OCI-LY3 (cell line): ENCODE measurements around the gene PRSS33.

ENCODE experiments used
- CTCF ChIP-seq: fragments of 200-600, 300-600 bp; sonication (generic); IDR thresholded peaks from 2 replicates; pipeline ENCODE4 v1.5.1; 2014; ENCODE audit warnings: antibody characterized with exemption, low read length, low read depth
- EZH2phosphoT487 ChIP-seq: fragments of 200-600 bp; shearing (Covaris generic); IDR thresholded peaks from 2 replicates; pipeline ENCODE4 v1.6.1; 2018; ENCODE audit warnings: antibody characterized with exemption, mixed run types, low read depth

DNA sequence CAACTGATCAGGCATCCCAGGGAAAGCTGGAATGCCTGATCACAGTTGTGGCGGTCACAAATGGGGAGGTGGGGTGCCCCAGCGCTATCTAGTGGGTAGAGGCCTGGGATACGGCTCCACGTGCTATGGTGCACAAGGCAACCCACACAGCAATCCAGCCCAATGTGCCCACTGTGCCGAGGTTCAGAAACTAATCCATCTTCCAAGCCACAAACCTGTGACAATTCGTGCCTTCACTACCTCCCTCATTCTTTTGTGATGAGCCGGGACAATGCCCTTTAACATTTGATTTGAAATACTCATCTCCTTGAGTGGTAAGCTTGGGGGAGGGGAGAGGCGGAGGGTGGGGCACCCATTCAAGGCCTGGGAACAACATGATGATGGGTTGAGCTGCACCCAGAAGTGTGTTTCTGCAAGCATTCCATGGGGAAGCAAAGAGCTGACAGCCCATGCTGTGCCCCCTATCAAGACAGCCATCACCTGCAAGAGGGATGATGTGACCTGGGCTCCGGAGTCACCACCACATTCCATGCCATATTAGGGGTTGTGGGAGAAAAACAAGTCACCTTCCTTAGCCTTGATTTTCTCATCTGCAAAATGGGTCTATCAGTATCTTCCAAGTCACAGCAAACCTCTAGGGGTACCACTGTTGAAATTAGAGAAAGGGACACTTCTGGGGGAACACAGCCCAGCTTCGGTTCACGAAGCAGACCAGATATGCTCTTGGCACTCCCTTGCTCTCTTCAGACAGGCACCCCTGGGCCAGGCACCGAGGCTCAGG is 14.0 kb downstream of the PRSS33 start:
- TF ChIP-seq EZH2phosphoT487 (no peak), CTCF (no peak)
